A549 (cell line): ENCODE results near the gene HOXB5.

ENCODE experiments used
- CEBPB ChIP-seq, 2 experiments: fragments of >200 bp in 1 of 2; sonication (Bioruptor Twin) in 1 of 2; formaldehyde crosslinking in 1 of 2; IDR thresholded peaks; 2 replicates each; pipeline ENCODE4 v1.6.1; 2012 to 2016
- EP300 ChIP-seq, 2 experiments: fragments of >200 bp; sonication (Bioruptor Twin); formaldehyde crosslinking; IDR thresholded peaks; 2 replicates in 1 of 2; 3 replicates in 1 of 2; pipeline ENCODE4 v1.6.1; 2016 to 2017
- ESRRA ChIP-seq: fragments of 150-350 bp; IDR thresholded peaks from 2 replicates; pipeline ENCODE4 v1.6.1; 2014; ENCODE audit warnings: mild to moderate bottlenecking, low read length, borderline replicate concordance
- GATA3 ChIP-seq: IDR thresholded peaks from 2 replicates; pipeline ENCODE4 v1.6.1; 2012; ENCODE audit warnings: borderline replicate concordance
- MAFK ChIP-seq: fragments of 450-650 bp; IDR thresholded peaks from 2 replicates; pipeline ENCODE4 v1.6.1; 2014; ENCODE audit not compliant: partially characterized antibody
- POLR2A ChIP-seq: IDR thresholded peaks from 2 replicates; pipeline ENCODE4 v1.6.1; 2012; ENCODE audit warnings: mild to moderate bottlenecking, low read length
- RAD21 ChIP-seq, 2 experiments: fragments of >200 bp in 1 of 2; sonication (Bioruptor Twin) in 1 of 2; formaldehyde crosslinking in 1 of 2; IDR thresholded peaks in 1 of 2; conservative IDR thresholded peaks in 1 of 2; 2 replicates in 1 of 2; 3 replicates in 1 of 2; pipeline ENCODE4 v1.6.1; 2012 to 2018; ENCODE audit warnings: inconsistent platforms in 1 of 2
- RCOR1 ChIP-seq: fragments of 150-350 bp; IDR thresholded peaks from 2 replicates; pipeline ENCODE4 v1.6.1; 2014; ENCODE audit warnings: antibody characterized with exemption, low read length, low read depth
- RNF2 ChIP-seq: fragments of 200-600 bp; sonication (generic); IDR thresholded peaks from 2 replicates; pipeline ENCODE4 v1.6.1; 2016; ENCODE audit warnings: low read depth, mild to moderate bottlenecking, antibody characterized with exemption, moderate library complexity, borderline replicate concordance
- SMC3 ChIP-seq: fragments of >200 bp; sonication (Bioruptor Twin); formaldehyde crosslinking; IDR thresholded peaks from 3 replicates; pipeline ENCODE4 v1.6.1; 2018; ENCODE audit warnings: inconsistent platforms
- TF ChIP-seq, protein P1 (sequence below): fragments of >200 bp; sonication (Bioruptor Twin); formaldehyde crosslinking; IDR thresholded peaks from 3 replicates; pipeline ENCODE4 v1.5.1; 2016
- TF ChIP-seq, protein P2 (sequence below): fragments of 150-350 bp; IDR thresholded peaks from 2 replicates; pipeline ENCODE4 v1.6.1; 2014; ENCODE audit warnings: low read depth, mild to moderate bottlenecking, low read length

DNA sequence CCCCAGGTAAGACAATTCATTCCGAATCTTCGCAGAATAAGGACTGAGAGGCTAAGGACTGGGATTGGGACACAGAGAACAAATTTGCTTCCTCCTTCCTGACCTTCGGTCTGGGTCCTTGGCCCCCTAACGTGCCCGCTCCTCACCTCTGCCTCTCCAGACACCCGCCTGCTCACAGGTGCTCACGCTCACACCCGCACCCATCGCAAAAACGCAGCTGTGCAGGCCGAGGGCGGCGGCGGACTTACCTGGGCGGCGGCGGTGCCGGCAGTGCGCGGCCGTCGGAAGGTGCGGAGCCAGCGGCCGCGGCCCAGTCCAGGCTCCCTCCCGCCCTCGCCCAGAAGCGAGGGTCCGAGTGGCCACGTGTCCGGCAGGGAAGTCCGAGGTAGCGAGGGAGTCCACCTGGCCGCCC lies 39.7 kb upstream of the HOXB5 start:
- TF ChIP-seq EP300 (IDR thresholded peaks at IDR 0.05): no peak
- TF ChIP-seq, protein P1, sequence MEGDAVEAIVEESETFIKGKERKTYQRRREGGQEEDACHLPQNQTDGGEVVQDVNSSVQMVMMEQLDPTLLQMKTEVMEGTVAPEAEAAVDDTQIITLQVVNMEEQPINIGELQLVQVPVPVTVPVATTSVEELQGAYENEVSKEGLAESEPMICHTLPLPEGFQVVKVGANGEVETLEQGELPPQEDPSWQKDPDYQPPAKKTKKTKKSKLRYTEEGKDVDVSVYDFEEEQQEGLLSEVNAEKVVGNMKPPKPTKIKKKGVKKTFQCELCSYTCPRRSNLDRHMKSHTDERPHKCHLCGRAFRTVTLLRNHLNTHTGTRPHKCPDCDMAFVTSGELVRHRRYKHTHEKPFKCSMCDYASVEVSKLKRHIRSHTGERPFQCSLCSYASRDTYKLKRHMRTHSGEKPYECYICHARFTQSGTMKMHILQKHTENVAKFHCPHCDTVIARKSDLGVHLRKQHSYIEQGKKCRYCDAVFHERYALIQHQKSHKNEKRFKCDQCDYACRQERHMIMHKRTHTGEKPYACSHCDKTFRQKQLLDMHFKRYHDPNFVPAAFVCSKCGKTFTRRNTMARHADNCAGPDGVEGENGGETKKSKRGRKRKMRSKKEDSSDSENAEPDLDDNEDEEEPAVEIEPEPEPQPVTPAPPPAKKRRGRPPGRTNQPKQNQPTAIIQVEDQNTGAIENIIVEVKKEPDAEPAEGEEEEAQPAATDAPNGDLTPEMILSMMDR: no peak
- no peak for TF ChIP-seq POLR2A
- TF ChIP-seq CEBPB (IDR thresholded peaks at IDR 0.05): no peak
- no peak for TF ChIP-seq RAD21 (conservative IDR thresholded peaks at IDR 0.05 in 1 of 2, IDR thresholded peaks at IDR 0.05 in 1 of 2)
- no peak for TF ChIP-seq RCOR1
- TF ChIP-seq, protein P2, sequence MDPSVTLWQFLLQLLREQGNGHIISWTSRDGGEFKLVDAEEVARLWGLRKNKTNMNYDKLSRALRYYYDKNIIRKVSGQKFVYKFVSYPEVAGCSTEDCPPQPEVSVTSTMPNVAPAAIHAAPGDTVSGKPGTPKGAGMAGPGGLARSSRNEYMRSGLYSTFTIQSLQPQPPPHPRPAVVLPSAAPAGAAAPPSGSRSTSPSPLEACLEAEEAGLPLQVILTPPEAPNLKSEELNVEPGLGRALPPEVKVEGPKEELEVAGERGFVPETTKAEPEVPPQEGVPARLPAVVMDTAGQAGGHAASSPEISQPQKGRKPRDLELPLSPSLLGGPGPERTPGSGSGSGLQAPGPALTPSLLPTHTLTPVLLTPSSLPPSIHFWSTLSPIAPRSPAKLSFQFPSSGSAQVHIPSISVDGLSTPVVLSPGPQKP: no peak
- no peak for TF ChIP-seq ESRRA
- TF ChIP-seq MAFK: no peak
- no peak for TF ChIP-seq RNF2
- TF ChIP-seq SMC3: no peak
- no peak for TF ChIP-seq GATA3
